OCI-LY1 (cell line): ENCODE measurements around the gene RCAN3.

Source experiments
- H2AFZ ChIP-seq: fragments of 200-600 bp; sonication (generic), shearing (Covaris generic); 2 replicates; pipeline ENCODE4 v1.6.0; 2014; ENCODE audit warnings: antibody characterized with exemption, mild to moderate bottlenecking, low read length
- H3F3A ChIP-seq: fragments of 200-600 bp; sonication (generic), shearing (Covaris generic); 2 replicates; pipeline ENCODE4 v1.6.0; 2014; ENCODE audit warnings: mild to moderate bottlenecking, antibody characterized with exemption, low read length, moderate library complexity; ENCODE audit not compliant: insufficient read depth
- H3K27ac ChIP-seq: fragments of 200-600 bp; sonication (generic); 2 replicates; pipeline ENCODE4 v1.5.1; 2014; ENCODE audit warnings: low read length, mixed run types, mild to moderate bottlenecking, low read depth; ENCODE audit not compliant: poor library complexity, severe bottlenecking
- H3K27me3 ChIP-seq: fragments of 200-600 bp; sonication (generic); 2 replicates; pipeline ENCODE4 v1.6.0; 2014; ENCODE audit warnings: antibody characterized with exemption, mild to moderate bottlenecking, low read length, moderate library complexity; ENCODE audit not compliant: insufficient read depth
- H3K36me3 ChIP-seq: fragments of 200-600 bp; sonication (generic); 2 replicates; pipeline ENCODE4 v1.6.1; 2014; ENCODE audit warnings: mild to moderate bottlenecking, antibody characterized with exemption, low read length, moderate library complexity, mixed read lengths; ENCODE audit not compliant: insufficient read depth
- H3K4me1 ChIP-seq: fragments of 200-600 bp; sonication (generic); 2 replicates; pipeline ENCODE4 v1.5.1; 2014; ENCODE audit warnings: mild to moderate bottlenecking, low read length, moderate library complexity; ENCODE audit not compliant: insufficient read depth, severe bottlenecking
- H3K4me2 ChIP-seq: fragments of 200-600 bp; sonication (generic), shearing (Covaris generic); 2 replicates; pipeline ENCODE4 v1.6.1; 2014; ENCODE audit warnings: low read length
- H3K4me3 ChIP-seq: fragments of 200-600 bp; sonication (generic); 2 replicates; pipeline ENCODE4 v1.5.1; 2014; ENCODE audit warnings: low read length, low read depth, mild to moderate bottlenecking, mixed read lengths; ENCODE audit not compliant: poor library complexity, severe bottlenecking
- H3K79me2 ChIP-seq: fragments of 200-600 bp; shearing (Covaris generic); 2 replicates; pipeline ENCODE4 v1.6.1; 2016; ENCODE audit warnings: mixed run types, low read length, mixed read lengths; ENCODE audit not compliant: insufficient read depth
- H3K9ac ChIP-seq: fragments of 200-600 bp; sonication (generic), shearing (Covaris generic); 2 replicates; pipeline ENCODE4 v1.6.1; 2014; ENCODE audit warnings: mild to moderate bottlenecking, low read length, mixed read lengths
- H3K9me2 ChIP-seq: fragments of 200-600 bp; sonication (generic), shearing (Covaris generic); 2 replicates; pipeline ENCODE4 v1.6.1; 2014; ENCODE audit warnings: low read depth, mild to moderate bottlenecking, low read length, mixed read lengths
- H3K9me3 ChIP-seq: fragments of 200-600 bp; shearing (Covaris generic); 2 replicates; pipeline ENCODE4 v1.6.1; 2014; ENCODE audit warnings: low read length, mixed read lengths
- H4K20me1 ChIP-seq: fragments of 200-600 bp; sonication (generic), shearing (Covaris generic); 2 replicates; pipeline ENCODE4 v1.6.0; 2016; ENCODE audit warnings: mild to moderate bottlenecking, low read length; ENCODE audit not compliant: insufficient read depth
- EZH2 ChIP-seq: fragments of 200-600 bp; sonication (generic), shearing (Covaris generic); IDR thresholded peaks from 2 replicates; pipeline ENCODE4 v1.8.0; 2017; ENCODE audit warnings: borderline replicate concordance, mixed run types, mild to moderate bottlenecking, antibody characterized with exemption, low read length, moderate library complexity, mixed read lengths
- TF ChIP-seq, protein P1 (sequence below): fragments of 200-600 bp; sonication (generic), shearing (Covaris generic); IDR thresholded peaks from 2 replicates; pipeline ENCODE4 v1.5.1; 2017; ENCODE audit warnings: mild to moderate bottlenecking, antibody characterized with exemption, low read length, moderate library complexity, mixed read lengths

Gene RCAN3

DNA sequence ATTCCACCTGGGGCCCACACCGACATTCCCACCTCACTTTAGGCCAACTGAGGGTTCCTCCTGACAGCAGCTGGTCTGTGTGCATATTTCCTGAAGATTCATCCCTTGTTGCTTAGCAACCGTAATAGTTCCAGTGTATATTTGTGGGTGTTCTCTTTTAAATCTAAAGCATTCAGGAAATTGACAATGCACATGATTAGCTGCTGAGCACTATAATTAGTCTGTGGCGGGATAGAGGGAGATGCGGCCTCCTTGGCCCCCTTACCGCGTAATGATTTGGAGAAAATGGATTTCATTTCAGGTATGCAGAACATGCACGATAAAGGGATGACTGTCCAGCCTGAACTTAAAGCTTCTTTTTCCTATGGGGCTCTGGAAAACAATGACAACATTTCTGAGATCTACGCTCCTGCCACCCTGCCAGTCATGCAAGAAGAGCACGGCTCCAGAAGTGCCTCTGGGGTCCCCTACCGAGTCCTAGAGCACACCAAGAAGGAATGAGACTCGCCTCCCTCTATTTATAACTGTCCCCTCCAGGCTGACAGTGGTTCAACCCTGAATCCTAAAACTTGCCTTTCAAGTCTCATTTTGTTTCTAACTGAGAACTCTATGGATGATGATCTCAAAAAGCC is 33.8 kb upstream of the RCAN3 start:
- peaks cover 18% of the 10 kb centered on the region; the same call in 1 of the 2 replicates for H3K36me3 ChIP-seq
- H3K79me2 ChIP-seq, result no peaks in the 10 kb centered on the region
- no peak overlapping the region for H2AFZ ChIP-seq
- no peaks in the 10 kb centered on the region for H3F3A ChIP-seq
- no peak overlapping the region for H3K4me2 ChIP-seq
- TF ChIP-seq EZH2, result no peak
- TF ChIP-seq, protein P1, sequence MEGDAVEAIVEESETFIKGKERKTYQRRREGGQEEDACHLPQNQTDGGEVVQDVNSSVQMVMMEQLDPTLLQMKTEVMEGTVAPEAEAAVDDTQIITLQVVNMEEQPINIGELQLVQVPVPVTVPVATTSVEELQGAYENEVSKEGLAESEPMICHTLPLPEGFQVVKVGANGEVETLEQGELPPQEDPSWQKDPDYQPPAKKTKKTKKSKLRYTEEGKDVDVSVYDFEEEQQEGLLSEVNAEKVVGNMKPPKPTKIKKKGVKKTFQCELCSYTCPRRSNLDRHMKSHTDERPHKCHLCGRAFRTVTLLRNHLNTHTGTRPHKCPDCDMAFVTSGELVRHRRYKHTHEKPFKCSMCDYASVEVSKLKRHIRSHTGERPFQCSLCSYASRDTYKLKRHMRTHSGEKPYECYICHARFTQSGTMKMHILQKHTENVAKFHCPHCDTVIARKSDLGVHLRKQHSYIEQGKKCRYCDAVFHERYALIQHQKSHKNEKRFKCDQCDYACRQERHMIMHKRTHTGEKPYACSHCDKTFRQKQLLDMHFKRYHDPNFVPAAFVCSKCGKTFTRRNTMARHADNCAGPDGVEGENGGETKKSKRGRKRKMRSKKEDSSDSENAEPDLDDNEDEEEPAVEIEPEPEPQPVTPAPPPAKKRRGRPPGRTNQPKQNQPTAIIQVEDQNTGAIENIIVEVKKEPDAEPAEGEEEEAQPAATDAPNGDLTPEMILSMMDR, result no peak
- no peaks in the 10 kb centered on the region for H3K9me2 ChIP-seq
- no peak overlapping the region for H3K9ac ChIP-seq
- no peak overlapping the region for H3K27ac ChIP-seq
- no peaks in the 10 kb centered on the region for H4K20me1 ChIP-seq
- H3K4me1 ChIP-seq, result no peaks in the 10 kb centered on the region
- no peaks in the 10 kb centered on the region for H3K27me3 ChIP-seq
- no peak overlapping the region for H3K4me3 ChIP-seq
- no peaks in the 10 kb centered on the region for H3K9me3 ChIP-seq

DNA sequence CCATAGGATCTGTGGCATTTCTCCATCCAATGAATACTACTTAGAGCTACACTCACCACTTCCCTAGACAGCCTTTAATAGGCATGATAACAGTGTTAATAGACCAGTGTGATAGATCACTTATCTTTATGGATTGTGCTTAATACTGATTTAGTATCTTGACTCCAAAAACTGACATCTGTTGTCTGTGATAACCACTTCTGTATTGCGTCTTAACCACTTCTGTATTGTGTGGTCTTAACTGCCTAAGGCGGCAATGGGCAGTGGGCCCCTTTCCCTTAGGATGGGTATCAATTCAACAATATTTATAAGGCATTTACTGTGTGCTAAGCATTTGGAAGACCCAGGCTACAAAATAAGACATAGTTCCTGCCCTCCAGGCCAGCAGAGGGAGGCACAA is 32.0 kb upstream of the RCAN3 start:
- H3K79me2 ChIP-seq, result no peaks in the 10 kb centered on the region
- H3K4me1 ChIP-seq, result no peaks in the 10 kb centered on the region
- H3K27me3 ChIP-seq, result no peaks in the 10 kb centered on the region
- no peaks in the 10 kb centered on the region for H3F3A ChIP-seq
- H3K9ac ChIP-seq, result no peak overlapping the region
- H3K9me2 ChIP-seq, result no peaks in the 10 kb centered on the region
- TF ChIP-seq, protein P1, result no peak
- TF ChIP-seq EZH2, result no peak
- no peak overlapping the region for H3K27ac ChIP-seq
- no peak overlapping the region for H3K4me3 ChIP-seq
- no peak overlapping the region for H3K4me2 ChIP-seq
- H3K9me3 ChIP-seq, result no peaks in the 10 kb centered on the region
- H4K20me1 ChIP-seq, result no peaks in the 10 kb centered on the region
- 0 out of 2 replicates have a peak, but pooled peaks cover 9% of the 10 kb centered on the region for H3K36me3 ChIP-seq
- H2AFZ ChIP-seq, result no peak overlapping the region

DNA sequence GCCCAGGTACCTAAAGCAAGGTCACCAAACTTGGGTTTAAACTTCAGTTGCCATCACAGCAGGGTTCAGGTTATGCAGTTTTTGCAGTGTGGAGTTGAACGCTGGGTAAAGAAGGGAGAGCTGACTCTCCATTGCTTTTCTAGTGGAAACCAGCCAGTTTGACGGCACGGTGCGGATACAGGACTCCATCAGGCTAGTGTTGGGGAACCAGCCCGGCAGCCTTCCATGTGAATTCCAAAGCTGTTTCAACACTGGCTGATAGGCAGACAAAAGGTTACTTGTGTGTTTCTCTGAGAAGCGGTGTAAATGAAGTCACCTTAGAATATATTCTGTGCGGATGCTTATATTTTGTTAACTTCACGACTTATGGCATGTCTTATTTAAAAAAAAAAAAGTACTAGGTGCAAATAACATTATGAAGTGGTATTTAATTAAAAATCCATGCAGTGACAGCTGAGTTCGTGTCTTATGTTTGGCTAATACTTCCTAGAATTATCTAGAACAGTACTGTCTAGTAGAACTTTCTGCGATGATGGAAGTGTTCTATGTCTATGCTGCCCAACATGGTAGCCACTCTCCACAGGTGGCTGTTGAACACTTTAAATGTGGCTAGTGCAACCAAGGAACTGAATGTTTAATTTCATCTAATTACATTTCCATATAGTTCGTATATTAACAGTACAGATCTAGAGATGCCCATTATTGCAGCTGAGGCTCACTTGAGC is 29.9 kb upstream of the RCAN3 start:
- no peak overlapping the region for H3K9ac ChIP-seq

More for the DNA sequence above, 29.9 kb upstream of the RCAN3 start:
- no peaks in the 10 kb centered on the region for H3K27me3 ChIP-seq
- H3K27ac ChIP-seq, result no peak overlapping the region
- no peaks in the 10 kb centered on the region for H3K9me3 ChIP-seq
- H2AFZ ChIP-seq, result no peak overlapping the region
- 0 out of 2 replicates have a peak, but pooled peaks cover 9% of the 10 kb centered on the region for H3K36me3 ChIP-seq
- no peak for TF ChIP-seq EZH2
- TF ChIP-seq, protein P1, result no peak
- H3F3A ChIP-seq, result no peaks in the 10 kb centered on the region
- H3K9me2 ChIP-seq, result no peaks in the 10 kb centered on the region
- H3K4me3 ChIP-seq, result no peak overlapping the region
- no peaks in the 10 kb centered on the region for H3K4me1 ChIP-seq
- H3K79me2 ChIP-seq, result no peaks in the 10 kb centered on the region
- H3K4me2 ChIP-seq, result no peak overlapping the region
- H4K20me1 ChIP-seq, result no peaks in the 10 kb centered on the region
